ENCODE results near the gene SNTG2.

Gene SNTG2

GRCh38 chr2:1397350-1397749 is 446.7 kb downstream of the SNTG2 start:
- TF ChIP-seq CSDC2 (CRISPR knock-in tag; IDR thresholded peaks at IDR 0.05) (no peak), PPARA (CRISPR knock-in tag; IDR thresholded peaks at IDR 0.05; ENCODE audit: borderline replicate concordance) (no peak), TCF4 (CRISPR knock-in tag; IDR thresholded peaks at IDR 0.05; ENCODE audit: borderline replicate concordance) (no peak), SNAI2 (CRISPR knock-in tag; IDR thresholded peaks at IDR 0.05) (no peak), OSR1 (CRISPR knock-in tag; IDR thresholded peaks at IDR 0.05) (no peak), CSRNP3 (CRISPR knock-in tag; IDR thresholded peaks at IDR 0.05) (no peak), ZNF8 (CRISPR knock-in tag; IDR thresholded peaks at IDR 0.05) (no peak)
- TF ChIP-seq, protein P1, sequence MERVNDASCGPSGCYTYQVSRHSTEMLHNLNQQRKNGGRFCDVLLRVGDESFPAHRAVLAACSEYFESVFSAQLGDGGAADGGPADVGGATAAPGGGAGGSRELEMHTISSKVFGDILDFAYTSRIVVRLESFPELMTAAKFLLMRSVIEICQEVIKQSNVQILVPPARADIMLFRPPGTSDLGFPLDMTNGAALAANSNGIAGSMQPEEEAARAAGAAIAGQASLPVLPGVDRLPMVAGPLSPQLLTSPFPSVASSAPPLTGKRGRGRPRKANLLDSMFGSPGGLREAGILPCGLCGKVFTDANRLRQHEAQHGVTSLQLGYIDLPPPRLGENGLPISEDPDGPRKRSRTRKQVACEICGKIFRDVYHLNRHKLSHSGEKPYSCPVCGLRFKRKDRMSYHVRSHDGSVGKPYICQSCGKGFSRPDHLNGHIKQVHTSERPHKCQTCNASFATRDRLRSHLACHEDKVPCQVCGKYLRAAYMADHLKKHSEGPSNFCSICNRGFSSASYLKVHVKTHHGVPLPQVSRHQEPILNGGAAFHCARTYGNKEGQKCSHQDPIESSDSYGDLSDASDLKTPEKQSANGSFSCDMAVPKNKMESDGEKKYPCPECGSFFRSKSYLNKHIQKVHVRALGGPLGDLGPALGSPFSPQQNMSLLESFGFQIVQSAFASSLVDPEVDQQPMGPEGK (CRISPR knock-in tag; IDR thresholded peaks at IDR 0.05; ENCODE audit: borderline replicate concordance), result no peak
- TF ChIP-seq, protein P2, sequence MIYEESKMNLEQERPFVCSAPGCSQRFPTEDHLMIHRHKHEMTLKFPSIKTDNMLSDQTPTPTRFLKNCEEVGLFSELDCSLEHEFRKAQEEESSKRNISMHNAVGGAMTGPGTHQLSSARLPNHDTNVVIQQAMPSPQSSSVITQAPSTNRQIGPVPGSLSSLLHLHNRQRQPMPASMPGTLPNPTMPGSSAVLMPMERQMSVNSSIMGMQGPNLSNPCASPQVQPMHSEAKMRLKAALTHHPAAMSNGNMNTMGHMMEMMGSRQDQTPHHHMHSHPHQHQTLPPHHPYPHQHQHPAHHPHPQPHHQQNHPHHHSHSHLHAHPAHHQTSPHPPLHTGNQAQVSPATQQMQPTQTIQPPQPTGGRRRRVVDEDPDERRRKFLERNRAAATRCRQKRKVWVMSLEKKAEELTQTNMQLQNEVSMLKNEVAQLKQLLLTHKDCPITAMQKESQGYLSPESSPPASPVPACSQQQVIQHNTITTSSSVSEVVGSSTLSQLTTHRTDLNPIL (CRISPR knock-in tag; IDR thresholded peaks at IDR 0.05; ENCODE audit: low read depth), result no peak
- no peak for ATAC-seq

- ATAC-seq, result no peak
- no peak for TF ChIP-seq RARB (CRISPR knock-in tag; IDR thresholded peaks at IDR 0.05)
- no peak for TF ChIP-seq ZNF8 (CRISPR knock-in tag; IDR thresholded peaks at IDR 0.05)
- TF ChIP-seq ZNF565 (CRISPR knock-in tag; conservative IDR thresholded peaks at IDR 0.05; ENCODE audit: low read depth), result no peak
- no peak for TF ChIP-seq TCF4 (CRISPR knock-in tag; IDR thresholded peaks at IDR 0.05; ENCODE audit: borderline replicate concordance)
These were observed 447.5 kb downstream of the SNTG2 start for GRCh38 chr2:1398191-1398590.

DNA sequence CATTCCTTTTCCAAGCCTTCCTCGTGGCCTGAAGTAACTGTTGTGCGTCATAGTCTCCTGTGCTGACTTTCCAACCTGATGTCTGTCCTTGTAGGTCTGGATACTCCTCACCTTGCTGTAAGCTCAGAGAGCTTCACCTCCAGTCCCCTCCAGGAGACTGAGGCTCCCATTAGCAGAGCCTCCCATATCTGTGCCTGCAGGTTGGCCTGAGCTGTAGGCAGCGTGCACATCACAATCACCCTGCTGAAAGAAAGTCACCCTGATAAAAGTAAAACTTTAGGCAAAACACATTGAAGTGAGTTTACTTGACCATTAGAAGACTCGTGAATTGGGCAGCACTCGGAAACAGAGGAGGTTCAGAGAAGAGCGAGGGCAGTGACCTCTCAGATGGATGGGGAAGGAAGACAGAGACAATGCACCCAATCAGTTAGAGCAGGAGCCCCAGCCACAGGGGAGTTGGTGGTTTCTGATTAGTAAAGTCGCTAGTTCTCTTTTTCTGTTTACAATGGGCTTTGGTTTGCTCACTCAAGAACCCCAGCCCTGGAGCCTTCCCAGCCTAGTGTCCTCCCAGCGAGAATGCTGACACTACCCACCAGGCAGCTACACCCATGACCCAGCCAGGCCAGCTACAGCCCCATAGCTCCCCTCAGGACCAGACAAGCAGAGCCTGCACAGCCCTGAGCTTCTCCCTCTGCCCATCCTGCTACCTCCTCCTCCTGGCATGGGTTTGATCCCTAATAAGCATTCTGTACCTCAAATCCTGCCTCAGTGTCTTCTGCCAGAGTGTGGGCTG is 450.5 kb downstream of the SNTG2 start:
- no peak for ATAC-seq
- TF ChIP-seq GLIS3 (CRISPR knock-in tag; IDR thresholded peaks at IDR 0.05), result no peak
- no peak for TF ChIP-seq BACH2 (CRISPR knock-in tag; IDR thresholded peaks at IDR 0.05; ENCODE audit: borderline replicate concordance)
- no peak for TF ChIP-seq ARNTL (CRISPR knock-in tag; IDR thresholded peaks at IDR 0.05; ENCODE audit: borderline replicate concordance, low read depth)

DNA sequence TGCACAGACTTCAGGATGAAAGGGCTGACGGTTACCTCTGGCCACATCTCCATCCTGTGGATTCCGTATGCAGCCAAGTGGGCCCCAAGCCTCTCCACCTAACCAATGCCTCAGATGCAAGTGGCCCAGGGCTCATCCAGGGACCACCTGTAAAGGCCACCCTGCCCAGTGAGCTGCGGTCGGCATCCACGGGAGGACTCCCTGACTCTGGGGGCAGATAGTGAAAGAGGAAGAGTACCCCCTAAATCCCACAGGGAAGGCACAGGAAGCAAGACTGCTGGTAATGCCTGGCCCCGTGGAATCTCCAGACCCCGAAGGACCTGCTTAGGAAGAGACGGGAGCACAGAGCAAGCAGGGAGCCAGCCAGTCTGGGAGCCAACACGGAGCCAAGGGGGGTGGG is 451.4 kb downstream of the SNTG2 start:
- TF ChIP-seq CSDC2 (CRISPR knock-in tag; IDR thresholded peaks at IDR 0.05) (no peak), ZNF8 (CRISPR knock-in tag; IDR thresholded peaks at IDR 0.05) (no peak), POU6F1 (CRISPR knock-in tag; IDR thresholded peaks at IDR 0.05; ENCODE audit: borderline replicate concordance, low read depth) (no peak), TSHZ2 (CRISPR knock-in tag; IDR thresholded peaks at IDR 0.05) (no peak), TOX (CRISPR knock-in tag; IDR thresholded peaks at IDR 0.05; ENCODE audit: borderline replicate concordance) (no peak), ZNF565 (CRISPR knock-in tag; conservative IDR thresholded peaks at IDR 0.05; ENCODE audit: low read depth) (no peak), BACH2 (CRISPR knock-in tag; IDR thresholded peaks at IDR 0.05; ENCODE audit: borderline replicate concordance) (no peak), PPARA (CRISPR knock-in tag; IDR thresholded peaks at IDR 0.05; ENCODE audit: borderline replicate concordance) (no peak), TCF4 (CRISPR knock-in tag; IDR thresholded peaks at IDR 0.05; ENCODE audit: borderline replicate concordance) (no peak), ZC3H10 (CRISPR knock-in tag; IDR thresholded peaks at IDR 0.05) (no peak), RARB (CRISPR knock-in tag; IDR thresholded peaks at IDR 0.05) (no peak)
- no peak for ATAC-seq
